GM19438 (cell line): ENCODE measurements around the gene C3orf85.

Experiments
- ATAC-seq: cut with Tn5 transposase; IDR thresholded peaks from one replicate; pipeline ENCODE4 v1.9.1; 2021; ENCODE audit warnings: low read depth; ENCODE audit not compliant: unreplicated experiment

C3orf85 gene

DNA sequence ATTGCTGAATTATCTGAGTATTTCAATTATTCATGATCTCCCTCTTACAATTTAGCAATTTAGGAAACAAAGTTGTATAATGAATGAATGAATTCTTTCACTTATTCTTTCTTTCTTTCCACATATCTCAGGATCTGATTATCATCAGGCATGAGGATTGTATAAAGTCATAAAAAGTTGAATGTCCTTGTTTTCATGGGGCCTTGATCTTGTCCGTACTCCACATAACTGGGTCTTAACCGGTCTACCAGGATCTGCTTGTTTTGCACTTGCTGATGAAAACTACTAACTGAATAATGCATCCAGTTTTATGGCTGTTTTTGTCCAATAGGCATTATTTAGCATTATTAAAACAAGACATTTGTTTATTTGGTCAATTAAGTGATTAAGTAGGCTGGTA, 12.6 kb downstream of the C3orf85 start:
- no peak for ATAC-seq

DNA sequence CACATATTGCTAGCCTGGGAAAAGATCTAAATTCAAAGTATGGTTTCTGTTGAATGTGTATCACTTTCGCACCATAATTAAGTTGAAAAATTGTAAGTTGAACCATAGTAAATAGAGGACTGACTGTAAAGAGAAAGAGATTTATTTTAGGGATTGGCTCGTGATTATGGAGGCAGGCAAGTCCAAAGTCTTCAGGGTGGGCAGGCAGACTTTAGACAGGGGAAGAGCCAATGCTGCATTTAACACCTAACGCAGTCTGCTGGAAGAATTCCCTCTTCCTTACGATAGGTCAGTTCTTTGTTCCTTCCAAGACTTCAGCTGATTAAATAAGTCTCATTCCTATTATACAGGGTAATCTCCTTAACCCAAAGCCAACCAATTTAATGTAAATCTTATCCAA, 15.8 kb downstream of the C3orf85 start:
- ATAC-seq, result no peak

DNA sequence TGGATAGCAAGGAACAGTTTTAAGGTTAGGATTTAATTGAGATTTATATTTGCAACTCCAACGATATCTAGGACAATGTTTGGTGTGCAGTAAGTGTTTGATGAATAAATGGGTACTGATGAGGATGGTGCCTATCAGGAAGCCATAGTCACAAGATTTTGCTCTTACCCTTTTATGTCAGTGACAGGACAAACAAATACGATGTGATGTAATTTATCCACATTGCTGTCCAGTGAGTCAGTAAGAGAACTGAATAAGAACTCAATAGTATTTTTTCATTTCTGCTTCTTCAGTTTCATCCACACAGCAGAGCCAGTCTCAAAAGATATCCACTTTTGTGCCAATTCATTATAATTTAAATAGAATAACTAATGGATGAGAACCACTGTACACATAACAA, 18.5 kb downstream of the C3orf85 start:
- no peak for ATAC-seq

DNA sequence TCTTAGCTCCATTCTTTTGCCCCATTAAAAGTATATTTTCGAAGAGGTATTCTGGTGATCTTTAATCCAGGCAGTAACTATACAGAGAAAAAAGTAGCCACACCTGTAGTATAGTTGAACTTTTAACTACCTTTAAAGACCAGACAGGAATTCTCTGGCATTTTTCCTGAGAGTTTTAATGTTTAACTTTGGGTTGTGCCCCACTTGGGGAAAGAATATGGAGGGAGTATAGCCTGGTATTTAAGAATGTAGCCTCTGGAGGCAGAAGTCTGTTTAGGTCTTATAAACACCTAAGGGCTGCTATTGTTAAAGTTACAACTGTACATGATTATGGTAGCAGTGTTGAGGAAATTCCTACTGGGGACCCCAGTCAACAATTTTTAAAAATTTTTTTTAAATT, 19.3 kb downstream of the C3orf85 start:
- no peak for ATAC-seq

DNA sequence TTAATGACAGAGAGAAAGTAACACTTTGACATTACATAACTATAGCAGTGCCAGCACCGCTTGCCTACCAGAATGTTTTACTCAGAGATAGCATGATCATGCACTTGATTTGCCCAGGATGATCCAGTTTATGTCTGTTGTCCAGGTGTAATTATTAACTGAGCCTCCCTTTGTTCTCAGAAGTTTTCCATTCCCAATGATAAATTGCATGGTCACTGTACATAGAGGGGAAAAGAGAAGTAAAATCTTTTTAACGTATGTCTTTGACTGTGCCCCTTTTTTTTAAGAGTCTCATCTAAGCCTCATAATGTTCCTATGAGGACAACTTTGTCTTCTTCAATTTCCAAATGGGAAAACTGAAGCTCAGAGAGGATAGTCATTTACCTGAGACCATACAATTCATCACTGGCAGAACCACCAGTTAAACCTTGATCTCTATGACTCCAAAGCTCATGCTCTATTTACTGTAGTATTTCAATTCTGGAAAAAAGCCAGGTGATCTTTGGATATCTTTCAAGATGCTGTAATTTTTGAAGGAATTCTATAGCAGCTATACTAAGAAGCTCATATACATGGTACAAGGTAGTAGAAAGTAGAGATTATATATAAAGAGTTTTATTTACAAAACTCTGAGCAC, 25.1 kb downstream of the C3orf85 start:
- no peak for ATAC-seq

DNA sequence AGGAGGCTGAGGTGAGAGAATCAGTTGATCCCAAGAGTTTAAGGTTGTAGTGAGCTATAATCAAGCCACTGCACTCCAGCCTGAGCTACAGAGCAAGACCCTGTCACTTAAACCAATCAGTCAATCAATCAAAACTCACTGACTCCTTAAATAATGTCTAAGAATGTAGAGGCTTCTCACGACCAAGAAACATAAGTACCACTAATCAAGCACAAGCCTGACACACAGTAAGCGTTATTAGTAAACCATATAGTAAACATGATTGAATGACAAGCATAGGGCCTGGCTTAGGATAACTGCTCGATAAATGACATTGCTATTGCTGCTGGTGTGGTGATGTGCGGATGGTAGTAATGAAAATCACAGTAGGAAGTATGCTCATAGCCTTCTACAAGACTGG, 29.4 kb downstream of the C3orf85 start:
- ATAC-seq, result no peak

DNA sequence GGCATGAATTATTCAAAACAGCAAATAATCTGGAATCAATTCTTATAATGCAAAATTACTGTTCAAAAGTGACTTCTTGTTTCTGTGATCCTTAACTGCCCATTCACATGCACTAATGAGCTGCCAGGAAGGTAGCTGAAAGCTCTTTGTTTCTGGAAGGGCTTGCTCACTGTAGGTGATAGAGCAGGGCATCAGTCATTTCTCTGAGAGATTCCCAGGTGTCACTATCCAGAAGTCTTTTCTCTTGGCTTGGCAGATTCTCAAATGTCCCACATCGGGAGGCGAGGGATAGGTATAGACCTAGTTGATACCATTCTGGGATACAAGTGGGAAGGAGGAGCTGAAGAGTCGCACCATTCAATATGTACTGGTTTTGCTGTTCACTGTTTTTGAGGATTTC, 35.0 kb downstream of the C3orf85 start:
- ATAC-seq, result no peak

DNA sequence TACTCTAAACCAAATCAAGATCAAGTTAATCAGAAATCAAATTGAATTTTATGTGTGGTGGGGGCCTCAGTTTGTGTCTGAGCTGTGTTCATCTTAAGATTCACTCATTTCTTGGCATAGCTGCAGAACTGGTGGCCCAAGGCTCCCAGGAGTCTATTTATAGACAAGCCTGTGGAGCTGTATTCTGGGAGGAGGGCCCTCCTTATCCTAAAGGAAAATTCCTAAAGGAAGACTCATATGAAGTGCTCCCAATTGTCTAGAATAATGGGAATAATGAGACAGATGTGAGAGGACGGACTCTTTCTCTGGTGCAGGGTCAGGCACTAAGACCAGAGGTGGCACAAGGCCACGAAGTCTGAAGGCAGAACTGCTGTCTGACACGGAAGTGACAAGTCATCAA, 38.9 kb downstream of the C3orf85 start:
- no peak for ATAC-seq

DNA sequence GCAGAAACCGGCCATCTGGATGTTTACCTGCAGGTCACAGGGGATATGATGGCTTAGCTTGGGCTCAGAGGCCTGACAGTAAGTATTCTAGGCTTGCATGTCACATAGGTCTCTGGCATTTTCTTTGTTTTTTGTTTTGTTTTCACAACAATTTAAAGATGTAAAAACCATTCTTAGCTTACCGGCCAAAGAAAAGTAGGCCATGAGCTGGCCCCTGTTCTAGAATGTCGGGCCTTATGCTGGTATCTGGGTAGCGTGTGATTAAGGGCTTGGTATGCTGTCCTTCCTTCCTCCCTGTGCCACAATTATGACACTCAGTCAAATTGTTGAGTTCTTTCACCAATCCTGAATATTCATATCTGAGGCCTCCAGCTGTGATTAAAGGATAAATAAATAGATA, 40.2 kb downstream of the C3orf85 start:
- ATAC-seq, result no peak

DNA sequence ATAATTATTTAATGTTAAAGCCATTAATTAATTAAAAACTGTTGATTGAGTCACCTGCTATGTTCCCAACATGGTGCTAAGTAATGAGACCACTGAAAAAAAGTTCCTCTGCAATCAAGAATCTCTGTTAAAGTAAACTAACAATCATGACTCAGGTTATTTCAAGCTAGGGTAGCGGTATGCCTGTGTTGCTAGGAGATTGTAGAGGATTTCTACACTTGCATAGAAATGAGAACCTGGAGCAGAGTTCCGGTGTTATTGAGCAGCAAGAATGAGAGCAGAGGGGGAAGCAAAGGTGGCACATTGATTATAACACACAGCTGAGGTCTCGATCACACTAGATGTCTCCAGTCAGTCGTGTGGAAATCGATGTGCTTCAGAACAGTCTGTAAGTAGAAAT, 41.4 kb downstream of the C3orf85 start:
- no peak for ATAC-seq

DNA sequence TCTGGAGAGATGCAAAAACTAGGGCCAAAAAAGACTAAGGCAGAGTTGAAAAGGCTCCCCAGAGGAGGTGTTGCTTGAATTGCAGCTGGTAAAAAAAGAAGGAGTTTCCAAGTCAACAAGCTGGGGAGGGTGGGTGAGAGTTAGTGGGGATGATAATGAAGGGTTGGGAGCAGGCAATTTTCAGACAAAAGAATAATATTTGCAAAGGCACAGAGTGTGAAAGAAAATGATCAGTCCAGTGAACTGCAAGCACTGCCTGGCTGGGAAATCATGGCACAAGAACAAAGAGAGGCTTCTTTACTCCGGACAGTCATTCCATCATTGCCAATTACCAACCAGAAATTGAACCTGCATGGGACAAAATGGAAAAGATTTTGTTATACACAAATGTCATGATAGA, 42.2 kb downstream of the C3orf85 start:
- no peak for ATAC-seq

DNA sequence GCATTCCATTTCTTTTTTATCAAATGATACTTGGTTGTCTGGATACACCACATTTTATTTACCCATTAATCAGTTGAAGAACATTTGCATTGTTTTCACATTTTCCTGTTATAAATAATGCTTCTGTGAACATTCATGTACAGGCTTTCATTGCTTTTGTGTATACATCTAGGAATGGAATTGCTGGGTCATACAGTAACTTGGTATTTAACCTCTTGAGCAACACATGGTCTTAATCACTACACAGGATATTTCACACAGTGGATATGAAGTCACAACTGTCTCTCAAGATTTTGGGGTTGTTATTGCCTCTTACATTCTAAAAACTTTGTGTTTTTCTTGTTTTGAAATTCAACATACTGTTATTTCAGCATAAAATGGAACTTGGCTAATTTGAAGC, 48.2 kb downstream of the C3orf85 start:
- ATAC-seq, result no peak

DNA sequence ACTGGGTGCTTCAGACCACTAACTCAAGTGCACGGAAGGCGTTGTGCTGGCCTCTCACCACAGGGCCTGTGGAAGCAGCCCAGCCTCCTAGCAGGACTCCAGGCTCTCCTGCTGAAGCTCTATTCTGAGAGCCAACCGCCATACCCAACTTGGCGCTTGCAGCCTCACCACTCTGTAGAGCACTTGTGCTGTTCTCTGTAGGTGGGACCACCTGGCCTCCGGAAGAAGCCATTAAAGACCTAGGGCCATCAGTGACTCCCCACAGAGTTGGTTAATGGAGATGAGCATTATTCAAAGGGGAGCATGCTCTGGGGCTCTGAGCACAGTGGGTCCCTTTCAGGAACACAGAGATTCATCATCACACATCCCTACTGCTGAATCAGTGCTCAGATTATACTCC, 50.9 kb downstream of the C3orf85 start:
- no peak for ATAC-seq

DNA sequence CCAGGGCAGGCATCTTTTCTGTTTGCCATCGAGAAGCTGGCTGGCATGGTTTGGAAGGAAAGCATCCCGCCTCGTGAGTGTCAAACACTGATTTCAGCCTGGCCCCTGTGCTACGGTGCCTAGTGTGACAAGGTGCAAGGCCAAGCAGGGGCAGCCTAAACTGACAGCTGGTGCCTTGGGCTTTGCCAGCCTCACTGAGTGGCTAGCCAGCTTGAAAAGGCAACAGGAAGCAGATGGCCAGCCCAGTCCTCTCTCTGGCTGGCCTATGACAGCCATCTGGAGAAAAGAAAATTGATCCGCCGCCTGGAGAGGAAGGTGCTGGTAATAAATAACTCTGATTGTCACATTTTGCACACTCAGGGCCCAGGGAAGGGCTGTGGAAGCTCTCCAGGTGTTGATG, 52.2 kb downstream of the C3orf85 start:
- ATAC-seq, result no peak

DNA sequence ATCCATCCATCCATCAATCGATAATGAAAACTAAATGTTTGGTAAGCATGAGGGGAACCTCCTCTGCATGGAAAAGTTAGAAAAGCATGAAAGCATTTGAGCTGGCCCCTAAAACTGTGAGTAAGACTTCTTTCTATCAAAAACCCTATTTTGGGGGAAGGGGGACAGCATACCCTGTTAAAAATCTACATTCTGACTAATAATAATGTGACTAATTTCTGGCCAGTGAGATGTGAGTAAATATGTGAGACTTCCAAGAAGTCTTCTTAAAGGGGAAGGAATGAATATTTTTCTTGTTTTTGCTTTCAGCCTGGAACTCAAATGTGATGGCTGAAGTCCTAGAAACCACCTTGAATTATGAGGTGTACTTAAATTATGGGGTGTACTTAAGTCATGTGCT, 54.9 kb downstream of the C3orf85 start:
- no peak for ATAC-seq

DNA sequence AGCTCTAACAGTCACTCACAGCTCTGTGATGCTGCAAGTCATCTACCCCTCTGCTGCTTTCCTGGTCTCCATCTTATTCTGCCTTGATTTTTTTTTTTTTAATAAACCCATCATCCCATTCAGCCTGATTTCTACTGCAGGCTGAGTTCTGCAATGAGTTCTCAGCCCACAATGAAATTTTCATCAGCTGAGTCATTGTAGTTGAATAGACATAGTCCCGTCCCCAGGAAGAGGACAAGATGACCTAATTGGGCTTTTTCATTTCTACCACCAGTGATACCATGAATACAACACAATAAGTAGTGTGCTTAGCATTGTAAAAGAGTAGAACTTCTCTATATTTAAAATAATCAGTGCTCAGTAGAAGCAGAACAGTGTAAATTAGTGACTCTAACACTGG, 59.3 kb downstream of the C3orf85 start:
- no peak for ATAC-seq
